Measurements from ENCODE around the gene RPS25.
A peak's percentile ranks its signal among the peaks of the same experiment; 100 is the strongest.
"Not testable (repeated sequence)": the region's sequence is repeated elsewhere in the genome, so short reads cannot be mapped to it uniquely, and the experiment has no call there.

RPS25 gene

DNA sequence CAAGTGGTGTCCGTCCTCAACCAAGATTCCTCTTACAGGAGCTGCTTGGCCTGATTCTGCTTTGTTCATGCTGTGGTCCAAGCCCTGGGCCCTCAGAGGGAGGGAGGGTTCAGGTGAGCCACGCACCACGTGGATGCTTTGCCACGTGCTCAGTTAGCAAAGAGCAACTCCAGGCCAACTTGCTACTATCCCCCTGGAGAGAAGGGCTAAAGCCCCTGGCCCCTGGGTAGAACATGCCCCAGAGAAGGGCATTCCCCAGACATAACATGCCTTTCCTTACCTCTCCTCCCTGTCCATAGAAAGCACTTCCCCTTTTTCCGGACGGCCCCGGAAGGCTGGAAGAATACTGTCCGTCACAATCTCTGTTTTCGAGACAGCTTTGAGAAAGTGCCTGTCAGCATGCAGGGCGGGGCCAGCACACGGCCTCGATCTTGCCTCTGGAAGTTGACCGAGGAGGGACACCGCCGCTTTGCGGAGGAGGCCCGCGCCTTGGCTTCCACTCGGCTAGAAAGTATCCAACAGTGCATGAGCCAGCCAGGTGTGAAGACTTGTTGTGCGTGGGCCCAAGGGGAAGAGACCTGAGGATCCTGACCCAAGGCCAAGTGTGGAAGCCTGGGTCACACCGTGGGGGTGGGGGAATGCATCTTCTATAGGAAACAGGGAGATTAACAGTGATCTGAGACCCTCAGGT lies 37.8 kb downstream of the RPS25 start:
- peak; percentile 13 to 22 for DNase-seq (ENCODE audit: low read depth in 2 of 2)
- no peak overlapping the region for H3K4me3 ChIP-seq (replicated peaks in 1 of 2; ENCODE audit: low read depth in 2 of 2, low read length in 2 of 2)
- TF ChIP-seq, protein P1, sequence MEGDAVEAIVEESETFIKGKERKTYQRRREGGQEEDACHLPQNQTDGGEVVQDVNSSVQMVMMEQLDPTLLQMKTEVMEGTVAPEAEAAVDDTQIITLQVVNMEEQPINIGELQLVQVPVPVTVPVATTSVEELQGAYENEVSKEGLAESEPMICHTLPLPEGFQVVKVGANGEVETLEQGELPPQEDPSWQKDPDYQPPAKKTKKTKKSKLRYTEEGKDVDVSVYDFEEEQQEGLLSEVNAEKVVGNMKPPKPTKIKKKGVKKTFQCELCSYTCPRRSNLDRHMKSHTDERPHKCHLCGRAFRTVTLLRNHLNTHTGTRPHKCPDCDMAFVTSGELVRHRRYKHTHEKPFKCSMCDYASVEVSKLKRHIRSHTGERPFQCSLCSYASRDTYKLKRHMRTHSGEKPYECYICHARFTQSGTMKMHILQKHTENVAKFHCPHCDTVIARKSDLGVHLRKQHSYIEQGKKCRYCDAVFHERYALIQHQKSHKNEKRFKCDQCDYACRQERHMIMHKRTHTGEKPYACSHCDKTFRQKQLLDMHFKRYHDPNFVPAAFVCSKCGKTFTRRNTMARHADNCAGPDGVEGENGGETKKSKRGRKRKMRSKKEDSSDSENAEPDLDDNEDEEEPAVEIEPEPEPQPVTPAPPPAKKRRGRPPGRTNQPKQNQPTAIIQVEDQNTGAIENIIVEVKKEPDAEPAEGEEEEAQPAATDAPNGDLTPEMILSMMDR (IDR thresholded peaks at IDR 0.05; ENCODE audit: low read depth, low read length) = no peak

DNA sequence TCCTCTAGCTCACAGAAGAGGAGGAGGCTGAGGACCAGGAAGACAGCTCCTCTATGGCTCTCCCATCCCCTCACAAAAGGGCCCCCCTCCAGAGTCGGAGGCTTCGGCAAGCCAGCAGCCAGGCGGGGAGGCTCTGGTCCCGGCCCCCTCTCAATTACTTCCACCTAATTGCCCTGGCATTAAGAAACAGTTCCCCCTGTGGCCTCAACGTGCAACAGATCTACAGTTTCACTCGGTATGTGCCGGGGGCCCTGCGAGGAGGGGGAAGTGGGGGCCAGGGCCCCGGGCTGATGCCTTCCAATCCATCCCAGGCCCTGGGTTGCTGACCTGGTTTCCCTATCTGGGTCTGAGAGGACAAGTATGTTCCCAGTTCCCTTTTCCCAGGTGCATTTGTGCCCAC lies 38.7 kb downstream of the RPS25 start:
- TF ChIP-seq, protein P1 (IDR thresholded peaks at IDR 0.05; ENCODE audit: low read depth, low read length) = no peak
- DNase-seq (ENCODE audit: low read depth in 2 of 2) = no peak
- H3K4me3 ChIP-seq (replicated peaks in 1 of 2; ENCODE audit: low read depth in 2 of 2, low read length in 2 of 2) = no peak overlapping the region

DNA sequence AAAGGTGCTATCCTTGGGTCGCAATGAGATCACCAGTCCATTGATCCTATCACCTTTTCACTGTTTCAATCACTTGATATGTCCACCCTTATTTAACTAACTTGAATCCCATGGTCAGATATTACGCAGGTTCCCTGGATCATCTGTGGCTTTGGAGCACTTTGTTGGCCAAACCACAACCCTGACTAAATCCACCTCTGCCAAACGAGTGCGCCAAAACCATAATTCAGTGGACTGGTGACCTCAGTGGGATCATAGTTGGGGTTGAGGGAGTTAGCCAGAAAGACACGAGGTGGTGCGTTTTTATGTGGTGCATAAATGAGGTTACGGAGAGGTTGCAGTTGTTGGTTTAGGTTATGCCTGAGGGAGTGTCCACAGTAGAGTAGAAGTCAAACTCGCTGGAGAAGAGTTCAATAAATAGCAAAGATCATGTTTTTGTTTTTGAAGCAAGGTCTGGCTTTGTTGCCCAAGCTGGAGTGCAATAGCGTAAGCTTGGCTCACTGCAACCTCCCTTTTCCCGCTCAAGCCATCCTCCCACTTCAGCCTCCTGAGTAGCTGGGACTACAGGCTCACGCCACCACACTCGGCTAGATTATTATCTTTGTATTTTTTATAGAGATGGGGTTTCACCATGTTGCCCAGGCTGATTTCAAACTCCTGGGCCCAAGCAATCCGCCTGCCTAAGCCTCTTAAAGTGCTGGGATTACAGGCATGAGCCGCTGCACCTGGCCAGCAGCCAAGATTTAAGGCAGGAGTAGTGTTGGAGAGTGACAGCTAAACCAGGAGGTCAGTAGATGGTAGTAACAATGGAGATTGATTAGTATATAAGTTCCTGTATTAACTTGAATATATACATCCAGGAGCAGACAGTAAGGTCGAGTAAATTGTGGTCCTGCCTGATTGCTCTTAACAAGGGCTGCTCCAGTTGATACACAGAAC lies 42.1 kb downstream of the RPS25 start:
- H3K4me3 ChIP-seq (replicated peaks in 1 of 2; ENCODE audit: low read depth in 2 of 2, low read length in 2 of 2) = no peak overlapping the region
- TF ChIP-seq, protein P1 (IDR thresholded peaks at IDR 0.05; ENCODE audit: low read depth, low read length) = no peak
- DNase-seq (ENCODE audit: low read depth in 2 of 2) = peak in 1 of 2 donors; percentile 10

DNA sequence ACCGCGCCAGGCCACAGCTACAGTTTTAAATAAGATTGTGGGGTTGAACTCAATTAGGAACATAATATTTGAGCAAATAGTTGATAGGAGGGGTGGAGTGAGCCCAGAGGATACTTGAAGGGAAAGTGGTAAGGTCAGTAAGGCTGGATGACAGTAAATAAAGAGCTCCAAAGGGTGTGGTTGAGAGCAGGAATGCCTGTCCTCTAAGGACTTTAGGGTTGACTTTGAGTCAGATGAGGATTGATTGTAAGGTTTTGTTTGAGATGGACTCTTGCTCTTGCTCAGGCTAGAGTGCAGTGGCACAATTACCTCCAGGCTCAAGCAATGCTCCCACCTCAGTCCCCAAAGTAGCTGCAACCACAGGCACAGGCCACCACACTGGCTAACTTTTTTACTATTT lies 44.2 kb downstream of the RPS25 start:
- no peak for DNase-seq (ENCODE audit: low read depth in 2 of 2)
- TF ChIP-seq, protein P1 (IDR thresholded peaks at IDR 0.05; ENCODE audit: low read depth, low read length) = no peak
- no peak overlapping the region for H3K4me3 ChIP-seq (replicated peaks in 1 of 2; ENCODE audit: low read depth in 2 of 2, low read length in 2 of 2)

DNA sequence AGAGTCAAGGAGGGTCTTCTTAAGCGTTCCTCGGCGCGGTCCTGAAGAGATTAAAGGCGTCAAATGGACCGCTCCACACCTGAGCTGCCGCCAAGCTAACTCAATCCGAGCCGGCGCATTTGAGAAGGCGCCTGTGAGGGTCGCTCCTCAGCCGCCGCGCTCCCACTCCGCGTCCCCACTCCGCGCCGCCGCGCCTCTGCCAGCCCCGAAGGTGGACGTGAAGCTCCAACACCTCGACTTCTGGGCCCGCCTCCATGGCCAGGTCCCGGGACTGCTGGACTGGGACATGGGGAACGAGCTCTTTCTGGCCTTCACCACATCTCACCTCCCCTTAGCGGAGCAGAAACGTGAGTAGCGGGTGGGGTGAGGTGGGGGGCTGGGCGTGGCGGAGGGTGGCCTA lies 46.5 kb downstream of the RPS25 start, which contains the start of gene FOXR1:
Gene FOXR1, plus strand, starts transcription at position 116 of the 400 bp plus-strand sequence. Its CDS starts 171 bp downstream, at position 287.
- TF ChIP-seq, protein P1 (IDR thresholded peaks at IDR 0.05; ENCODE audit: low read depth, low read length) = no peak
- no peak for DNase-seq (ENCODE audit: low read depth in 2 of 2)
- H3K4me3 ChIP-seq (replicated peaks in 1 of 2; ENCODE audit: low read depth in 2 of 2, low read length in 2 of 2) = no peak within 1 kb of the TSS

DNA sequence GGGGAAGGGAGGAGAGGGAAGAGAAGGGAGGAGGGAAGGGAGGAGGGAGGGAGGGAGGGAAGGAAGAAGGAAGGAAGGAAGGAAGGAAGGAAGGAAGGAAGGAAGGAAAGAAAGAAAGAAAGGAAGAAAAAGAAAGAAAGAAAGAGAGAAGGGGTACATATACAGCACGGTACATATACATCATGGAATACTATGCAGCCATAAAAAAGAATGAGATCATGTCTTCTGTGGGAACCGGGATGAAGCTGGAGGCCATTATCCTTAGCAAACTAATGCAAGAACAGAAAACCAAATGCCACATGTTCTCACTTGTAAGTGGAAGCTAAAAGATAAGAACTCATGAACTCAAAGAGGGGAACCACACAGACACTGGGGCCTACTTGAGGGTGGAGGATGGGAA lies 48.6 kb downstream of the RPS25 start:
- not testable (repeated sequence) for H3K4me3 ChIP-seq (replicated peaks in 1 of 2; ENCODE audit: low read depth in 2 of 2, low read length in 2 of 2)

More for the DNA sequence above, 48.6 kb downstream of the RPS25 start:
- not testable (repeated sequence) for DNase-seq (ENCODE audit: low read depth in 2 of 2)
